ENCODE measurements around the gene PIGQ.
A peak's percentile ranks its signal among the peaks of the same experiment; 100 is the strongest.

The PIGQ gene

DNA sequence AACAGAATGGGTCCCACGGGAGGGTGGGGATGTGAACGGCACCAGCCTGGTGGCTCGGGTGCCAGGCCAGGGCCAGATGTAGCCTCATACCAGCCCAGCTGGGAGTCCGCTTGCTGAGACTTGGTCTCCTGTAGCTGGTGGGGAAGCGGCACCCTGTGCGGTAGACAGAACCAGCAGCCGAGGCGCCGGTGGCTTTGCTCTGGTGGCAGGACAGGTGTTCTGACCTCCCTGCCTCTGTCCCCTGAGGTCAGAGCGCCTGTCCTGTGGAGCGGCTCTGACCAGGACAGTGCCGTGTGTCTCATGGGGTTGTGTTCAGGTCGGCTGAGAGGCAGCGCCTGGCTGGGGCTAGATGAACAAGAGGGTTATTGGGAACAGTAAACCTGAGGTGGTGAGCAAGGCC lies 40.2 kb downstream of the PIGQ start:
- no peak overlapping the region for H2AFZ ChIP-seq (ENCODE audit: low read depth, low read length, severe bottlenecking)
- no peaks in the 10 kb centered on the region for H3K27me3 ChIP-seq (ENCODE audit: low read length)
- no peaks in the 10 kb centered on the region for H3K9me3 ChIP-seq (ENCODE audit: insufficient read depth, low read length)
- TF ChIP-seq EZH2phosphoT487 (conservative IDR thresholded peaks at IDR 0.05; ENCODE audit: low read length): no peak
- TF ChIP-seq, protein P1, sequence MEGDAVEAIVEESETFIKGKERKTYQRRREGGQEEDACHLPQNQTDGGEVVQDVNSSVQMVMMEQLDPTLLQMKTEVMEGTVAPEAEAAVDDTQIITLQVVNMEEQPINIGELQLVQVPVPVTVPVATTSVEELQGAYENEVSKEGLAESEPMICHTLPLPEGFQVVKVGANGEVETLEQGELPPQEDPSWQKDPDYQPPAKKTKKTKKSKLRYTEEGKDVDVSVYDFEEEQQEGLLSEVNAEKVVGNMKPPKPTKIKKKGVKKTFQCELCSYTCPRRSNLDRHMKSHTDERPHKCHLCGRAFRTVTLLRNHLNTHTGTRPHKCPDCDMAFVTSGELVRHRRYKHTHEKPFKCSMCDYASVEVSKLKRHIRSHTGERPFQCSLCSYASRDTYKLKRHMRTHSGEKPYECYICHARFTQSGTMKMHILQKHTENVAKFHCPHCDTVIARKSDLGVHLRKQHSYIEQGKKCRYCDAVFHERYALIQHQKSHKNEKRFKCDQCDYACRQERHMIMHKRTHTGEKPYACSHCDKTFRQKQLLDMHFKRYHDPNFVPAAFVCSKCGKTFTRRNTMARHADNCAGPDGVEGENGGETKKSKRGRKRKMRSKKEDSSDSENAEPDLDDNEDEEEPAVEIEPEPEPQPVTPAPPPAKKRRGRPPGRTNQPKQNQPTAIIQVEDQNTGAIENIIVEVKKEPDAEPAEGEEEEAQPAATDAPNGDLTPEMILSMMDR (IDR thresholded peaks at IDR 0.05; ENCODE audit: insufficient read depth, low read length, poor library complexity, severe bottlenecking): no peak
- no peaks in the 10 kb centered on the region for H3F3A ChIP-seq (ENCODE audit: insufficient read depth)
- H3K9ac ChIP-seq (ENCODE audit: low read length): no peak overlapping the region
- H3K27ac ChIP-seq (ENCODE audit: low read depth, low read length): no peak overlapping the region
- H3K4me3 ChIP-seq (ENCODE audit: insufficient read depth, low read length, poor library complexity, severe bottlenecking): no peak overlapping the region
- no peaks in the 10 kb centered on the region for H3K36me3 ChIP-seq (ENCODE audit: low read length)
- H3K9me2 ChIP-seq (replicated peaks; ENCODE audit: insufficient read depth, low read length): no peaks in the 10 kb centered on the region
- no peak overlapping the region for H3K4me2 ChIP-seq (ENCODE audit: low read depth, low read length, poor library complexity, severe bottlenecking)
- no peaks in the 10 kb centered on the region for H4K20me1 ChIP-seq (ENCODE audit: low read depth, low read length)
- H3K79me2 ChIP-seq (ENCODE audit: insufficient read depth, low read length): no peaks in the 10 kb centered on the region

DNA sequence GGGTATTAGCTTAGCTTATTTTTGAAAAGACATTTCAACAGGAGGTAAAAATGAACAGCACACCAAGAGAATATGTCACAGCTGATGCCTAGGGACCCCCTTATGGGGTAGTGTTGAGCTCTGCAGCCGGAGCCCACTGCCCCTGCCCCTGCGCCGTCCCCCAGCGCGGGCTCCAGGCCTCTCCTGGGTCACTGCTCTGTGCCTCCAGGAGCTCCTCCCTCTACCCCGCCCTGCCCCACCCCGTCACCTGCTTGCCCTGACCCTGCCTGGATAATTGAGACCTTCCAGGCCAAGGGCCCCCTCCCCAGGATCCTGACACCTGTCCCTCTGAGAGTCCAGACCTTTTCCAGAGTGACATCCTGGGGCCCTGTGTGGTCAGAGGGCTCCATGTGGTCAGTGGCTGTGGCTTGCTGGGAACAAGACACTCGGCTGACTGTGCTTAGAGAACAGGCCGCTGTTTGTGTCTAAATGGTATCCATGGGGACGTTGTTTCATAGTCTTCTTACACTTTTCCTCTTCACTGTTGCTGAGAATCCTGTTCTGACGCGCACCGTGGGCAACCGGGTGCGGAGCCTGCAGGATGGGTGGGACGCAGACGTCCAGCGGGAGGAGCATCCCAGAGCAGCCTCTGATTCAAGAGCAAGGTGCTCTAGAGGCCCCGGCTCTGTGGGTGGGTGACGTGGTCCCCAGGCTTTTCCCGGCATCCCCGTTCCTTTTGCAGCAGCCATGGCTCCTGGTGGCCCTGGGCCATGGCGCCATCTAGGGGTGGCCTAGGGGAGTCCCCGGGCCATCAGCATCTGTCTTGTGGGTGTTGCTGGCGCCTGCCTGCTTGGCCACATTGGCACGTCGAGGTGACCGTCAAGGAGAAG lies 41.0 kb downstream of the PIGQ start:
- Histone ChIP-seq H3K36me3 (ENCODE audit: low read length) (no peaks in the 10 kb centered on the region), H3K4me3 (ENCODE audit: insufficient read depth, low read length, poor library complexity, severe bottlenecking) (no peak overlapping the region), H3K4me2 (ENCODE audit: low read depth, low read length, poor library complexity, severe bottlenecking) (no peak overlapping the region), H3K9ac (ENCODE audit: low read length) (no peak overlapping the region), H2AFZ (ENCODE audit: low read depth, low read length, severe bottlenecking) (no peak overlapping the region), H3K27ac (ENCODE audit: low read depth, low read length) (no peak overlapping the region), H4K20me1 (ENCODE audit: low read depth, low read length) (no peaks in the 10 kb centered on the region), H3K27me3 (ENCODE audit: low read length) (no peaks in the 10 kb centered on the region), H3K79me2 (ENCODE audit: insufficient read depth, low read length) (no peaks in the 10 kb centered on the region), H3F3A (ENCODE audit: insufficient read depth) (no peaks in the 10 kb centered on the region), H3K9me2 (replicated peaks; ENCODE audit: insufficient read depth, low read length) (no peaks in the 10 kb centered on the region), H3K9me3 (ENCODE audit: insufficient read depth, low read length) (no peaks in the 10 kb centered on the region)
- TF ChIP-seq EZH2phosphoT487 (conservative IDR thresholded peaks at IDR 0.05; ENCODE audit: low read length): no peak
- TF ChIP-seq, protein P1 (IDR thresholded peaks at IDR 0.05; ENCODE audit: insufficient read depth, low read length, poor library complexity, severe bottlenecking): peak; percentile 35

DNA sequence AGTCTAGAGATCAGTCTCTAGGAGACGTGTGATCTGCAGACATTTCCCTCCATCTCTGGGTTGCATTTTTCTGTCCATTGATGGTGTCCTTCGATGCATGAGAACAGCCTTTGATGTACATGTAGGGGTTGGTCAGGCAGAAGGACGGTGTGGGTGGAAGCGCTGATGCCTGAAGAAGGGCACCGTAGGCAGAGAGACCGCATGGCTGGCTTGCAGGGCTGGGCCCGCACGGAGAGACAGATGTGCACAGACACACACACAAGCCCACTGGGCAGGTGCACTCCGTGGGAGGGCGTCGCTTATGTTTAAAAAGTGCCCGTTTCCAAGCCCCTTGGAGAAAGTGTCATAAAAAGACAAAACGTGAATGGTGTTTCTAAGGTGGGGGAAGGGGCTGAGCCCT lies 45.4 kb downstream of the PIGQ start:
- Histone ChIP-seq H3K36me3 (ENCODE audit: low read length) (no peaks in the 10 kb centered on the region), H3K9me3 (ENCODE audit: insufficient read depth, low read length) (no peaks in the 10 kb centered on the region), H2AFZ (ENCODE audit: low read depth, low read length, severe bottlenecking) (no peak overlapping the region), H3K79me2 (ENCODE audit: insufficient read depth, low read length) (no peaks in the 10 kb centered on the region), H3K9ac (ENCODE audit: low read length) (no peak overlapping the region), H3K27ac (ENCODE audit: low read depth, low read length) (no peak overlapping the region), H3K27me3 (ENCODE audit: low read length) (no peaks in the 10 kb centered on the region), H3F3A (ENCODE audit: insufficient read depth) (no peaks in the 10 kb centered on the region), H3K4me2 (ENCODE audit: low read depth, low read length, poor library complexity, severe bottlenecking) (no peak overlapping the region), H3K9me2 (replicated peaks; ENCODE audit: insufficient read depth, low read length) (no peaks in the 10 kb centered on the region), H3K4me3 (ENCODE audit: insufficient read depth, low read length, poor library complexity, severe bottlenecking) (no peak overlapping the region), H4K20me1 (ENCODE audit: low read depth, low read length) (no peaks in the 10 kb centered on the region)
- TF ChIP-seq, protein P1 (IDR thresholded peaks at IDR 0.05; ENCODE audit: insufficient read depth, low read length, poor library complexity, severe bottlenecking): no peak
- no peak for TF ChIP-seq EZH2phosphoT487 (conservative IDR thresholded peaks at IDR 0.05; ENCODE audit: low read length)
